Measurements from ENCODE around the gene PFDN1.

The PFDN1 gene

GRCh38 chr5:140295414-140295813, 7.5 kb downstream of the PFDN1 start:
- no peak for DNase-seq

- no peak for DNase-seq
Measured at GRCh38 chr5:140294753-140295152, 8.1 kb downstream of the PFDN1 start.

DNA sequence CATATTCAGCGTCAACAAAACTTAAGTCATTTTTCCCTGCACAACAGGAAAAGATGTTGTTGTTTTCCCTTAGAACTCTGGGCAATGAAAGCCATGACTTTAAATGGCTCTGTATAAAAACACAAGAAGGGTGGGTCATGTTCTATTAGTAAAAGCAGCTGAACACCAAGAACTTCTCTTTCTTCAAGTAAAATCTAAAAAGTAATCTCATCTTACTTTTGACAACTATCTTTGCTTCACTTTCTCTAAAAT, 9.1 kb downstream of the PFDN1 start:
- DNase-seq, result no peak

DNA sequence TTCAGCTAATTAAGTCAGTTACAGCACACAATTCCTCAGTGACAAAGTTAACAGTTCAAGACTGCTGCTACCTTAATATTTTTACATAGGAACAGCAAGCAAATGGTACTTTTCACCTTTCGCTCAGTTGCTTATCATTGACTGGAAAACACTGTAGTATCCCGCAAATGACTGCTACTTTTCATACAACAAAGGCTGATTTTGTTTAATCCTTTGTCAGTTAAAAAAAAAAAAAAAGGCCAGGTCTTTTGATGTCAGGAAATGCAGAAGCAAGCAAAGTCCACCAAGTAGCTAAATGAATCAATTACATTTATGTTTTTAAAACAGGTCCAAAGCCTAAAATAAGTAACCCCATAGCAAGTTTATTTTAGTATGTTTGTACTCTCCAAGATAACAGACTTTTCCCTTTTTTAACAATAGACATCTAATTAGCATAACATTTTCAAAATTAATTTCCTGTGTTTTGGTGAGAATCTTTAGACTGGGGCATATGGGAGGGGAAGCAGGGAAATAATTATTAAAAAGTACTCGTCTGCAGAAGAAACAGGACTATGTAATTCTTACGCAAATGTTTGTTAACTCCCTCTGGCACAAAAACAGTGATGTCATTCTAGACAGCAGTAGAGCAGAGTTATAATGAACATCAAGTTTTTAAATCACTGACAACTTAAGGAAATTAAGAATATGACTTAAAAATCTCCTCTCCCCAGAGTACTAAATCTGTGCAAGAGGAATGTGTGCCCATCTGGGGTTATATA, 9.6 kb downstream of the PFDN1 start:
- no peak for DNase-seq

- DNase-seq, result no peak
Measured at GRCh38 chr5:140292212-140293036, 10.5 kb downstream of the PFDN1 start.

- no peak for DNase-seq
Measured at GRCh38 chr5:140287801-140288521, 14.9 kb downstream of the PFDN1 start.

- no peak for DNase-seq
Measured at GRCh38 chr5:140286424-140286823, 16.5 kb downstream of the PFDN1 start.

DNA sequence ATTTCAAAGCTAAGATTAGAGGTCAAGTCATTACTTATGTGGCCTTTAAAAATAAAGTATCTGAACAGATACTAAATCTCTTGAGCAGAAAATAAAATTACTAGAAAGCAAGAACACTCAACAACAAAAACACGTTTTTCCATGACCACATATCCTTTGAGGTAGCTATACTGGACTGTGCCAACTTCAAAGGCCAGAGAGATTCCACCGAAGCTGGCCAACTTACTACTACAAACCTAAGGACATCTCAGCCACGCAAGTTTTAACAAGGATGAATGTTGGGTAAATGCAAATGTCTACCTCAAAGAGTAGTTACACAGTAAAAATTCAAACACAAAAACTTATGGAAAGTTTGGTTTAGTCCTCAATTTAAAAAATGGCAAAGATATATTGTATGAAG, 18.9 kb downstream of the PFDN1 start:
- no peak for DNase-seq

GRCh38 chr5:140282266-140282665, 20.6 kb downstream of the PFDN1 start:
- no peak for DNase-seq

GRCh38 chr5:140275837-140276236, 27.1 kb downstream of the PFDN1 start:
- no peak for DNase-seq

DNA sequence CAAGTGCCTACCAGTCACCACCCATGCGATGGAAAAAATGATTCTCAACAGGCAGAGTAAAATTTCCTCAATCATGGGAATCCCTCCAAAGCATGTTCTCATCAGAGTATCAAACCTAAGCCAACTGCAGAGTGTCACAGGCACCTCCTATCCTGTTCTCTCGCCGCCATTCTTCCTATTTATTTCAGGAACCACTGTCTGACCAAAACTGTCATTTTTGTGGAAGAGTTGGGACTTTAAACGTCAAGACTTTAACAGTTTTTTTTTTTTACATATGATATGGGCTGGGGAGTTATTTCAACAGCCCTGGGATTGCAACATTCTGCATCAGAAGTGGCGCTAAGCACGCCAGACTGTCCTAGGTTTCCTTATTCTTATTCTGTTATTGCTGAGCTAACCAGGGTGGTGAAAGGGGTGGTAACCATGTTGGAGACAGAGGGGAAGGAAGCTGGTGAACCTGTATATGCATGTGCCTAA, 29.5 kb downstream of the PFDN1 start:
- DNase-seq, result no peak

DNA sequence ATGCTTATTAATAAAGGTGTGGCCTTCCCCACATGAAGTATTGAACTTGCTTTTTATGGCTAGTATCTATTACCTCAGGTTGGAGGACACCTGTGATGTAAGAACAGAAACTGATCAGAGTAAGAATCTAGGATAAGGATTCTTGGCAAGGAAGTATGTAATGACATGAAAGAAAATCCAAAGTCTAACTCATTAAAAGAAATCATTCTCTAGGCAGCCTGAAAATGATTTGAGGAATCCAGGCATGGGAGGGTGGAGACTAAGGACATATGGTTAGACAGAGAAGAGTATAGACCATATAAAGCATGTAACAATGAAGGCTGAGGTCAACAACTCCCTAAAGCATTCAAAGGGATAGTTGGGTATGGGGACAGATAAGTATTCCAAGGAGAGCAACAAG, 32.9 kb downstream of the PFDN1 start:
- DNase-seq, result no peak

GRCh38 chr5:140267559-140268018, 35.3 kb downstream of the PFDN1 start:
- DNase-seq, result no peak

DNA sequence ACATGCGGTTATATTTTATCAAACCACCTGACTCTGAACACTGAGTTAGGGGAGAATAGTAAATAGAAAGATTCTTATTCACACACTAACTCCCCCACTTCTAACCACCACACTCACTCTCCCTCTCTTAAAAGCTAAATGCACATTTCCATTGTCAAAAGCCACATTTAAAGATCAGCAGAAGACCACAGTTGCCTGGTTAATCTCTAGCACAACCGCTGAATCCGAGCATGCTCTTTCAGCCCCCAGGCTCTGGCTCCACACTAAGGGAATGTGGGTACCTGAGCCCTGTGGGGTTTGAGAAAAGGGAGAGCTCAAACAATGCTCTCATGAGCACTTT, 35.7 kb downstream of the PFDN1 start:
- no peak for DNase-seq

- DNase-seq, result no peak
Measured at GRCh38 chr5:140266471-140267200, 36.3 kb downstream of the PFDN1 start.

DNA sequence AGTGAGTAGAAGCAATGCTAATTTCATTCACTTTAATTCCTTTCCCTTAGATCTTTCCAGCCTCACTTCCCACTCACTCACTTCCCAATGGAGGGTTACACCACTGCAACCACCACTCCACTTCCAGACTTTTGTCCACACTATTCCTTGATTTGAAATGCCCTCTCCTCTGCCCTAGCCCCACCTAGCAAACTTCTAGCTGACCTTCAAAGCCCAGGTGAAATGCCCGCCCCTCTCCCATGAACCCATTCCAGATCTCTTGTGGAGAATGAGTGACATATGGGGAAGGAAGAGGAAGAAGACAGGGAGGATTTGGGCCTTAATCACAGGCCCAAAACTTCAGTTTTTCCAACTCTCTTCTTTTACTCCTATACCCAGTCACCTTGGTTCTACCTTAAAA, 37.1 kb downstream of the PFDN1 start:
- no peak for DNase-seq

- no peak for DNase-seq
Measured at GRCh38 chr5:140262839-140263238, 40.1 kb downstream of the PFDN1 start.

- no peak for DNase-seq
Measured at GRCh38 chr5:140262221-140262620, 40.7 kb downstream of the PFDN1 start.

GRCh38 chr5:140261403-140262171, 41.3 kb downstream of the PFDN1 start:
- peak; percentile 53 for DNase-seq

DNA sequence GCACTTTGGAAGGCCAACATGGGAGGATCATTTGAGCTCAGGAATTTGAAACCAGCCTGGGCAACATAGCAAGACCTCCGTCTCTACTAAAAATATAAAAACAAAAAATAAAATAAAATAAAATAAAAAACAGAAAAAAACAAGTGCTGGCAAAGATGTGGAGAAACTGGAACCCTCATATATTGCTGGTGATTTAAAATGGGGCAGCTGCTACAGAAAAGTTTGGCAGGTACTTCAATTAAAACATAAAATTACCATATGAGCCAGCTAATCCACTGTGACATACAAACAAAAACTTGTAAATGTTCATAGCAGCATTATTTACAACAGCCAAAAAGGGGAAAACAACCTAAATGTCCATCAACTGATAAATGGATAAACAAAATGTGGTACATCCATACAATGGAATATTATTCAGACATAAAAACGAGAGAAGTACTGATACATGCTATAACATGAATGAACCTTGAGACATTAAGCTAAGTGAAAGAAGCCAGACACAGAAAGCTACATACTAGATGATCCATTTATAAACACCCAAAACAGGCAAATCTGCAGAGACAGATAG, 42.7 kb downstream of the PFDN1 start:
- DNase-seq, result no peak

DNA sequence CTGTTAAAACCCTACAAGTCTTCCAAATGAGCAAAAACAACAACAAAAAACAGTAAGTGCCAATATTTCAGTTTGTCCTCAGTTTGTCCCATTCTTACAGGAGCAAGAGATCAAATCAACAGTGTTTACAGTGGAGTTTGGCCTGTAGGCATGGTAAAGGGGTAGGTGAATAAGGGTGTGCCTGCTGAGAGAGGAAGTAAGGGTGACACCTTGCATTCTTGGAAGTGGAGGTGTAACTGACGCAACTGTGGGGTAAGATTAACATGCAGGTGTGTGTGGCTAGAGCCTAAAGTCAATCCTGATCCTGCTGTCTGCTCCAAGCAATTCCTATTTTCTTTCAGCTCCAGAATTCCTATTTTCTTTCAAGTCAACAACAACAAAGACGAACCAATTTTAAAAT, 43.4 kb downstream of the PFDN1 start:
- DNase-seq, result no peak

DNA sequence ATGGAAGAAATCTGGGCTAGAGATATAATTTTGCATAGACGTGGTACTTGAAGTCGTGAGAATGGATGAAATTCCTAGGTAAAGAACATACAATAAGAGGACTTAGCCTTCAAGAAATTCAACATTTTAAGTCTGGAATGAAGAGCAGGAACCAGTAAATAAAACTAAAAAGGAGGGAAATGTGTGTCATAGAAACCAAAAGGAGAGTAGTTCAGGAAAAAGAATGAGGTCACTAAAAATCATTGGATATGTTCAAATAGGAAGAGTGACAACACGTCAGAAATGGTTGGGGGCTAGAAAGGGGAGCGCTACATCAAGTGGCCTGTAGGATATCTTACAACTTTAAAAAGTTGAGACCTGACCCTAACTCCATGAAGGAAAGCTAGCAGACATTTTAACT, 44.0 kb downstream of the PFDN1 start:
- no peak for DNase-seq
